GM18505 (cell line): ENCODE results near the gene ABCB11.
"Not testable (repeated sequence)": the region's sequence is repeated elsewhere in the genome, so short reads cannot be mapped to it uniquely, and the experiment has no call there.

ENCODE experiments used
- ATAC-seq: cut with Tn5 transposase; IDR thresholded peaks from one replicate; pipeline ENCODE4 v1.9.1; 2021; ENCODE audit not compliant: unreplicated experiment
- POLR2A ChIP-seq: IDR thresholded peaks from 4 replicates; pipeline ENCODE4 v1.6.1; 2011; ENCODE audit warnings: borderline replicate concordance; ENCODE audit not compliant: insufficient read depth, insufficient read length; ENCODE audit errors: extremely low read depth

ABCB11 gene

DNA sequence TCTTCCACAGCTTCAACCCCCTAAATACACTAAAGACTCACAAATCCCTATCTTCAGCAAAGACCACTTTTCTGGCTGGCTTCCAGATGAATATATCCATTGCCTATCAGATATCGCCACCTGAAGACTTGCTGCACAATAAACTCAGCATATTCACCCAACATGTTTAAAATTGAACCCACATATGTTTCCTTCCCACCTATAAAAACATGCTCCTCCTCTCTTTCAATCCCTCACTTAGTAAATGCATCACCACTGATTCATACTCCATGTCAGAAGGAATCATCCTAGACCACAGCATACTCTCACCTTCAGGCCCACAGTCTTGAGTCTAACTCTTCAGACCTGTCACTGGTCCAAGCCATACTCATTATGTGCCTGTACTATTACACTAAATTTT, 146.1 kb downstream of the ABCB11 start:
- no peak for ATAC-seq
- TF ChIP-seq POLR2A: no peak

DNA sequence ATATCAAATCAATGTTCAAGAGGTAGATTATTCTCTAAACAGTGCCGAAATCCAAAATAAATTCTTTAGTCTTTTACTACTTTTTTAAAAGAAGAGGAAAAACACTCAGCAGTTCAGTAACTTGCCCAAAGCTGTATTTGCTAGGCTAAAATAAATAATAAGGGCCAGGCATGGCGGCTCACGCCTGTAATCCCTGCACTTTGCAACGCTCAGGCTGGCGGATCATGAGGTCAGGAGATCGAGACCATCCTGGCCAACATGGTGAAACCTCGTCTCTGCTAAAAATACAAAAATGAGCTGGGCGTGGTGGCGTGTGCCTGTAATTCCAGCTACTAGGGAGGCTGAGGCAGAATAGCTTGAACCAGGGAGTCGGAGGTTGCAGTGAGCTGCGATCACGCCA, 149.0 kb downstream of the ABCB11 start:
- ATAC-seq: not testable (repeated sequence)

DNA sequence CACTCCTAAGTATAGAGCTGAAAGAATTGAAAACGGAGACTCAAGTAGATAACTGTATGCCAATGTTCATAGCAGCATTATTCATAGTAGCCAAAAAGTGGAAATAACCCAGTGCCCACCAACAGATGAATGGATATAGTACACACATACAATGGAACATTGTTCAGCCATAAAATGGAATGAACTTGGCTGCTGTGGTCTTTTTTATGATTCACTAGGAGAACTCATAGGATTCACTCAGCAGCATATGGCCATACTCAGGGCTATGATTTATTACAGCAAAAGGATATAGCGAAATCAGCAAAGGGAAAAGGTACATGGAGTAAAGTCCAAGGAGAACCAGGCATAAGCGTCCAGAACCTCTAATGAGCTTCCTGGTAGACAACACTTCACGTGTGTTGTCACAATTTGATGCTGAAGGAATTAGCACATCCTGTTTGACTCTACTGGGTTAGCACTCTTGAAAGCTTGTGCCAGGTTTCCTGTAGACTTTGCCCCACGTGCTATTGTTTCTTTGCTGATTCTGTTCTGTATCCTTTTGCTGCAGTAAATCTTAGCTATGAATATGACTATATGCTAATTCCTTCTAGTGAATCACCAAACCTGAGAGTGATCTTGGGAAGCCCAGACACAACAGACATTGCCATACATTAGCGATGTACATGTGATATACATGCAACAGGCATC, 156.6 kb downstream of the ABCB11 start:
- no peak for TF ChIP-seq POLR2A
- ATAC-seq: no peak

DNA sequence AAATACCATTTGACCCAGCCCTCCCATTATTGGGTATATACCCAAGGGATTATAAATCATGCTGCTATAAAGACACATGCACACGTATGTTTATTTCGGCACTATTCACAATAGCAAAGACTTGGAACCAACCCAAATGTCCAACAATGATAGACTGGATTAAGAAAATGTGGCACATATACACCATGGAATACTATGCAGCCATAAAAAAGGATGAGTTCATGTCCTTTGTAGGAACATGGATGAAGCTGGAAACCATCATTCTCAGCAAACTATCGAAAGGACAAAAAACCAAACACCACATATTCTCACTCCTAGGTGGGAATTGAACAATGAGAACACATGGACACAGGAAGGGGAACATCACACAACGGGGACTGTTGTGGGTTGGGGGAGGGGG, 160.3 kb downstream of the ABCB11 start:
- not testable (repeated sequence) for ATAC-seq
